ENCODE results near the gene OR2AJ1.

The OR2AJ1 gene, protein sequence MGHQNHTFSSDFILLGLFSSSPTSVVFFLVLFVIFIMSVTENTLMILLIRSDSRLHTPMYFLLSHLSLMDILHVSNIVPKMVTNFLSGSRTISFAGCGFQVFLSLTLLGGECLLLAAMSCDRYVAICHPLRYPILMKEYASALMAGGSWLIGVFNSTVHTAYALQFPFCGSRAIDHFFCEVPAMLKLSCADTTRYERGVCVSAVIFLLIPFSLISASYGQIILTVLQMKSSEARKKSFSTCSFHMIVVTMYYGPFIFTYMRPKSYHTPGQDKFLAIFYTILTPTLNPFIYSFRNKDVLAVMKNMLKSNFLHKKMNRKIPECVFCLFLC

DNA sequence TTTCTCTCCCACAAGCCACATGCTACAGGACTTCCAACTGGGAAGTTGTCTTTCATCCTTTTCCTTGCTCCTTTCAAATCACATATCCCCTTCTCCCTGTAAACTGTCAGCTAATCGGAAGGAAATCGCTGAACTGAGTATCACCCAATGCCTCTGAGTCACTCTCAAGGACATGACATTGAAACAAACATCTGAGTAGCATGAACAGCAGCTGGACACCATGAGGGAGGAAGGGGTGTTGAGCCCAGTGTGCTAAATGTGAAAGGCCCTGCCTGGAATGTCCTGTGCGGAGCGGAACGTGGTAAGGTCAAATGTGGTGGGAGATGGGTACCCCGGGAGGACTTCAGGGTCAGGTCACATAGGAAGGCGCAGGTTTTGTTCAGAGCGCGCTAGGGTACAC is at the start of gene OR2AJ1:
TSS of gene OR2AJ1 (plus strand) at position 22 of the 400 bp plus-strand sequence. CDS start 8,880 bp downstream, outside the sequence.
- ATAC-seq = no peak
- no peak for TF ChIP-seq ZNF8 (CRISPR knock-in tag; IDR thresholded peaks at IDR 0.05)
- TF ChIP-seq ZC3H10 (CRISPR knock-in tag; IDR thresholded peaks at IDR 0.05) = no peak
- TF ChIP-seq ARNTL (CRISPR knock-in tag; IDR thresholded peaks at IDR 0.05; ENCODE audit: borderline replicate concordance, low read depth) = no peak
- TF ChIP-seq, protein P1, sequence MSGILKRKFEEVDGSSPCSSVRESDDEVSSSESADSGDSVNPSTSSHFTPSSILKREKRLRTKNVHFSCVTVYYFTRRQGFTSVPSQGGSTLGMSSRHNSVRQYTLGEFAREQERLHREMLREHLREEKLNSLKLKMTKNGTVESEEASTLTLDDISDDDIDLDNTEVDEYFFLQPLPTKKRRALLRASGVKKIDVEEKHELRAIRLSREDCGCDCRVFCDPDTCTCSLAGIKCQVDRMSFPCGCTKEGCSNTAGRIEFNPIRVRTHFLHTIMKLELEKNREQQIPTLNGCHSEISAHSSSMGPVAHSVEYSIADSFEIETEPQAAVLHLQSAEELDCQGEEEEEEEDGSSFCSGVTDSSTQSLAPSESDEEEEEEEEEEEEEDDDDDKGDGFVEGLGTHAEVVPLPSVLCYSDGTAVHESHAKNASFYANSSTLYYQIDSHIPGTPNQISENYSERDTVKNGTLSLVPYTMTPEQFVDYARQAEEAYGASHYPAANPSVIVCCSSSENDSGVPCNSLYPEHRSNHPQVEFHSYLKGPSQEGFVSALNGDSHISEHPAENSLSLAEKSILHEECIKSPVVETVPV (CRISPR knock-in tag; IDR thresholded peaks at IDR 0.05) = no peak
- TF ChIP-seq BACH2 (CRISPR knock-in tag; IDR thresholded peaks at IDR 0.05; ENCODE audit: borderline replicate concordance) = no peak
- no peak for TF ChIP-seq GLIS3 (CRISPR knock-in tag; IDR thresholded peaks at IDR 0.05)
- no peak for TF ChIP-seq SNAI2 (CRISPR knock-in tag; IDR thresholded peaks at IDR 0.05)
- TF ChIP-seq CSDC2 (CRISPR knock-in tag; IDR thresholded peaks at IDR 0.05) = no peak
- TF ChIP-seq ISL1 (CRISPR knock-in tag; IDR thresholded peaks at IDR 0.05) = no peak
- TF ChIP-seq ZNF565 (CRISPR knock-in tag; conservative IDR thresholded peaks at IDR 0.05; ENCODE audit: low read depth) = no peak

DNA sequence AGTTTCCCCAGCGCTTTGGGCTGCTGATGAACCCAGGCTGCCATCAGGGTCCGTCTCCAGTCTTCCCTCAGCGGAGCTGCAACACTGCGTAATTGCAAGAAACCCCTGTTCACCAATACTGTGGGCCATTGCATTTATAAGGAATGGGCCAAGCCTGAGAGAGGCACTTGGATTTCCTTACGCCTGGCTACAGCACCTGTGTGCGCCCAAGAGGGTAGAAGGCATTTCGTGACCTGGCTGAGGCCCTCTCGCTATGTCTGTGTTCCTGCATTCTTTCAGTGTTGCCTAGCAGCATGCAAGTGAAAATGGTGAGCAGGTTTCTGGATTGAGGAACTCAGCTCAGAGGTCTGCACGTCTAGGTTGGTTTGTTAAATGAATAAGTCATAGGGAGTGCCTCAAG is 41.3 kb upstream of the OR2AJ1 start:
- TF ChIP-seq ISL1 (CRISPR knock-in tag; IDR thresholded peaks at IDR 0.05) = no peak
- TF ChIP-seq RARB (CRISPR knock-in tag; IDR thresholded peaks at IDR 0.05) = no peak
- TF ChIP-seq TOX (CRISPR knock-in tag; IDR thresholded peaks at IDR 0.05; ENCODE audit: borderline replicate concordance) = no peak
- TF ChIP-seq GLIS3 (CRISPR knock-in tag; IDR thresholded peaks at IDR 0.05) = no peak
- no peak for TF ChIP-seq ZNF565 (CRISPR knock-in tag; conservative IDR thresholded peaks at IDR 0.05; ENCODE audit: low read depth)
- TF ChIP-seq ZC3H10 (CRISPR knock-in tag; IDR thresholded peaks at IDR 0.05) = no peak
- TF ChIP-seq TCF4 (CRISPR knock-in tag; IDR thresholded peaks at IDR 0.05; ENCODE audit: borderline replicate concordance) = no peak
- no peak for TF ChIP-seq OSR1 (CRISPR knock-in tag; IDR thresholded peaks at IDR 0.05)
- no peak for TF ChIP-seq ZNF8 (CRISPR knock-in tag; IDR thresholded peaks at IDR 0.05)
- TF ChIP-seq PPARA (CRISPR knock-in tag; IDR thresholded peaks at IDR 0.05; ENCODE audit: borderline replicate concordance) = no peak
- TF ChIP-seq, protein P2, sequence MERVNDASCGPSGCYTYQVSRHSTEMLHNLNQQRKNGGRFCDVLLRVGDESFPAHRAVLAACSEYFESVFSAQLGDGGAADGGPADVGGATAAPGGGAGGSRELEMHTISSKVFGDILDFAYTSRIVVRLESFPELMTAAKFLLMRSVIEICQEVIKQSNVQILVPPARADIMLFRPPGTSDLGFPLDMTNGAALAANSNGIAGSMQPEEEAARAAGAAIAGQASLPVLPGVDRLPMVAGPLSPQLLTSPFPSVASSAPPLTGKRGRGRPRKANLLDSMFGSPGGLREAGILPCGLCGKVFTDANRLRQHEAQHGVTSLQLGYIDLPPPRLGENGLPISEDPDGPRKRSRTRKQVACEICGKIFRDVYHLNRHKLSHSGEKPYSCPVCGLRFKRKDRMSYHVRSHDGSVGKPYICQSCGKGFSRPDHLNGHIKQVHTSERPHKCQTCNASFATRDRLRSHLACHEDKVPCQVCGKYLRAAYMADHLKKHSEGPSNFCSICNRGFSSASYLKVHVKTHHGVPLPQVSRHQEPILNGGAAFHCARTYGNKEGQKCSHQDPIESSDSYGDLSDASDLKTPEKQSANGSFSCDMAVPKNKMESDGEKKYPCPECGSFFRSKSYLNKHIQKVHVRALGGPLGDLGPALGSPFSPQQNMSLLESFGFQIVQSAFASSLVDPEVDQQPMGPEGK (CRISPR knock-in tag; IDR thresholded peaks at IDR 0.05; ENCODE audit: borderline replicate concordance) = no peak
- TF ChIP-seq, protein P1 (CRISPR knock-in tag; IDR thresholded peaks at IDR 0.05) = no peak
- no peak for TF ChIP-seq SNAI2 (CRISPR knock-in tag; IDR thresholded peaks at IDR 0.05)
- no peak for TF ChIP-seq ZNF70 (CRISPR knock-in tag; IDR thresholded peaks at IDR 0.05)
- no peak for TF ChIP-seq BACH2 (CRISPR knock-in tag; IDR thresholded peaks at IDR 0.05; ENCODE audit: borderline replicate concordance)
- TF ChIP-seq, protein P3, sequence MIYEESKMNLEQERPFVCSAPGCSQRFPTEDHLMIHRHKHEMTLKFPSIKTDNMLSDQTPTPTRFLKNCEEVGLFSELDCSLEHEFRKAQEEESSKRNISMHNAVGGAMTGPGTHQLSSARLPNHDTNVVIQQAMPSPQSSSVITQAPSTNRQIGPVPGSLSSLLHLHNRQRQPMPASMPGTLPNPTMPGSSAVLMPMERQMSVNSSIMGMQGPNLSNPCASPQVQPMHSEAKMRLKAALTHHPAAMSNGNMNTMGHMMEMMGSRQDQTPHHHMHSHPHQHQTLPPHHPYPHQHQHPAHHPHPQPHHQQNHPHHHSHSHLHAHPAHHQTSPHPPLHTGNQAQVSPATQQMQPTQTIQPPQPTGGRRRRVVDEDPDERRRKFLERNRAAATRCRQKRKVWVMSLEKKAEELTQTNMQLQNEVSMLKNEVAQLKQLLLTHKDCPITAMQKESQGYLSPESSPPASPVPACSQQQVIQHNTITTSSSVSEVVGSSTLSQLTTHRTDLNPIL (CRISPR knock-in tag; IDR thresholded peaks at IDR 0.05; ENCODE audit: low read depth) = no peak
- ATAC-seq = no peak

DNA sequence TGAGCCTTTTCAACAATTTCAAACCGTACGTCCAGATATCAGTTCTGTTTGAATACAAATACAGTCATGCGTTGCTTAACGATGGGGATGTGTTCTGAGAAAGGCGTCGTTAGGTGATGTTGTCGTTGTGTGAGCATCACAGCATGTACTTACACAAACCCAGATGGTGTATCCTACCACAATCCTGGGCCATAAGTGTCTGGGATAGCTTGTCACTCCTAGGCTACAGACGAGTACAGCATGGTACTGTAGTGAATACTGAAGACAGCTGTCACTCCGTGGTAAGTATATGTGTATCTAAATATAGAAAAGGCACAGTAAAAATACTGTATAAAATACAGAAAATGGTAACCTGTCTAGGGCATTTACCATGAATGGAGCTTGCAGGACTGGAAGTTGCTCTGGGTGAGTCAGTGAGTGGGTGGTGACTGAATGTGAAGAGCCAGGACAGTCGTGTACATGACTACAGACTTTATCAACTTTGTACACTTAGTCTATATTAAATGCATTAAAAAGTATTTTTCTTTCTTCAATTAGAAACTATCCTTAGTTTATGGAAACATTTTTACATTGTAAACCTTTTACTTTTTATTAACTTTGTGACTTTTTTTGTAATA is 39.8 kb upstream of the OR2AJ1 start:
- ATAC-seq = no peak
- TF ChIP-seq ZNF8 (CRISPR knock-in tag; IDR thresholded peaks at IDR 0.05) (no peak), PPARA (CRISPR knock-in tag; IDR thresholded peaks at IDR 0.05; ENCODE audit: borderline replicate concordance) (no peak), ZNF70 (CRISPR knock-in tag; IDR thresholded peaks at IDR 0.05) (no peak), TOX (CRISPR knock-in tag; IDR thresholded peaks at IDR 0.05; ENCODE audit: borderline replicate concordance) (no peak), GLIS3 (CRISPR knock-in tag; IDR thresholded peaks at IDR 0.05) (no peak), SNAI2 (CRISPR knock-in tag; IDR thresholded peaks at IDR 0.05) (no peak)
- TF ChIP-seq, protein P2 (CRISPR knock-in tag; IDR thresholded peaks at IDR 0.05; ENCODE audit: borderline replicate concordance) = no peak

Data from SK-N-SH treated with all-trans-retinoic acid at 6 μM for 48 hours (cell line).